ENCODE results near the gene FOXP1.

FOXP1 gene

DNA sequence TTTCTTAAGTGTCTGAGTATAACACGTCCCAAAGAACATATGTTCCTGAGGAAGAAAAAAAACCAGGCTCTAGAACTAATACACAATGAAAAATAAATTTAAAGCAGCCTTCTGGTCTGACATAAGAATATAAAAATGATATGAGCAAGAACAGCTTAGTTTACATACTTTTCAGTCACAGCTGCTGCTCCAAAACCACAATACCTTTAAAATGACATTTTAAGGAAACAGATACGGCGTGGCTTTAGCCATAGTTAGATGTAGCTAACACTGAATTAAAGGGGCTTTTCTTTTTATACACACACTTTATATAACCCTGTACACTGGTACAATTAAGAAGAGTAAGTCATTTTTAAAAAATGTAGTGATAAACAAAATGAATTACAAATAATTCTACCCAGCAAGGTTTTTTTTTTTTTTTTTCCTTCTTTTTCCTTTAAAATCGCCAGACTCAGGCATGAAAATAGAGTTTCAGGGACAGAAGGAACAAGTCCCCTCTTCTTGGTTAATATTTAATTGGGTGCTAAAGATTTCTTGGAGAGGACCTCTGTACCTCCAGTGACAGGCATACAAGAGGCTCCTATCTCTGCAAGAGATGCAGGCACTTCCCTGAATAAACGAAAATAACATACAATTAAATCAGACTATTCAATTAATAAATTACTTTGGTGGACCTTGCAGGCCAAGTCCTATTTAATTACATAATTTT is 265.6 kb downstream of the FOXP1 start:
- FAIRE-seq, result no peak

DNA sequence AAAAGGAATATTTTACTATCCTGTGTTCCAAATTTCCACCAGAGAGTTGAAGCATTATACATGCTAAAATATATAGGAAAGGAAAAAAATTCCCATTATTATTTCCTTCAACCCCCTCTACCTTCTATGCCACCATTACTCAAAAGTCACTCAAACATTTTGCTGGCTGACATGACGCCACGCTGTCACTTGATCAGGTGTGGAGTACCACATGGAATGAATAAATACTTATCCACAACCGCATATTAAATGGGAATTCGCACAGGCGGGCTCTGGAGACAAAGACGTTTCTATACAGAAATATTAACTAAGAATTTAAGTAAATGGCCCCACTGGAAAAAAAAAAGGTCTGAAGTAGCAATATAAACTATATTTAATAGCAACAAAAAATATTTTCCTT is 266.4 kb downstream of the FOXP1 start:
- FAIRE-seq, result no peak

DNA sequence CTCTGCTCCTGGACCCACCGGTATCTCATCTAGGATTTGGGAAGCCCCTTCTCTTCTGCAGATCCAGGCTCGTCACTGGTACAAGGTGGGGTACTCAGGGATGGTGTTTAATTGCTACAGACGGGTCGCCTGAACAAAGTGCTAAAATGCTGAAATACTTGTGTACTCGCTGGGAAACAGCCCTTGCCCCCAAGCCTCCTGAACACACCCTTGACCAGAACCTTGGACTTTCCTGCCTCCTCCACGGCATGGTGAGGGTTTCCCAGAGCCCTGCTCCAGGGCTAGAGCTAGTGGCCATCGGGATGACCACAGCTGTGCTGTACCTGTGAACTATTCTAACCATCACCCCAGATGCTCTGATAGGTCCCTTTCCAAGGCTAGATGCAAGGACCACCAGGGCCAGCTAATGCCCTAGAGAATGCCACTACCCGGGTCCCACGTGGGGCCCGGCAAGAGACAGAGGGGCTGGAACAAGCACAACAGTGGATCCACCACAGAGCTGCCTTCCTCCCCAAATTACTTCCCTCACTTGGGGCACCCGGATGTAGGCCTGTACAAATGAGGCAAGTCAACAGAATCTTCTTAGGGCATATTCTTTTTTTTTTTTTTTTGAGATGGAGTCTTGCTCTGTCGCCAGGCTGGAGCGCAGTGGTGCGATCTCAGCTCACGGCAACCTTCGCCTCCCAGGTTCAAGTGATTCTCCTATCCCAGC is 267.3 kb downstream of the FOXP1 start:
- FAIRE-seq, result no peak

DNA sequence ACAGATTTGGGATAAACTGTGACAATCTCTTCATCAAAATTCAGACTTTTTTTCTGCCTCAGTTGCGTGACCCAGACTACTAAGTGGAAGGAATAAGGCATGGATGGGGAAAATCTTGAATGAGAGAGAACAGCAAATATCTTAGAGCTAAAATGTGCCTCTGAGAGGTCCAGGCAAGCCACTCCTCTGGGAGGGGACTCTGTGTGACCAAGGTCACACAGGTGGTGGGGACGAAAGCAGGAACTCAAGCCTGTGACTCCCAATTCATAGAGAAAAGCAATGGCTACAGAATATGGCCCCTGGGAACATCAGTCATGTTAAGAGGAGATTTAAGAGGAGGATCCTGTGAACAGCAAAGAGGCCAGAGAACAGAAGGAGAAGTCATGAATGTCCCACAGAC is 268.1 kb downstream of the FOXP1 start:
- no peak for FAIRE-seq

DNA sequence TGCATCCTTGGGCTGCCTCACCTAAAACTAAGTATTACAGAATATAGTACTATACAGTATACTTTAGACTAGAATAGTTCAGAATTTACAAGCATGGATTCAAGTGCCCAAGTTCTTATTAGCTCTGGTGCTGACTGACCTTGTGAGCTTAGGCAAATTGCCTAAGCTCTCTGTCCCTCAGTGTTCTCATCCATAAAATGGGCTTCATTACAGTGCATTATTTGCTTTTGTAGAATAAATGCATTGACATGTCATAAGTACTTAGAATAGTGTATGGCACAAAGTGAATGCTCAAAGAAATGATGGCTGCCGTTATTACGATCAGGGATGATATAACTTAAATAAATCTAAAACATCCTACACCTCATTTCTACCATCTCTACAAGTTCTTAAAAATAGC is 269.7 kb downstream of the FOXP1 start:
- FAIRE-seq, result no peak

DNA sequence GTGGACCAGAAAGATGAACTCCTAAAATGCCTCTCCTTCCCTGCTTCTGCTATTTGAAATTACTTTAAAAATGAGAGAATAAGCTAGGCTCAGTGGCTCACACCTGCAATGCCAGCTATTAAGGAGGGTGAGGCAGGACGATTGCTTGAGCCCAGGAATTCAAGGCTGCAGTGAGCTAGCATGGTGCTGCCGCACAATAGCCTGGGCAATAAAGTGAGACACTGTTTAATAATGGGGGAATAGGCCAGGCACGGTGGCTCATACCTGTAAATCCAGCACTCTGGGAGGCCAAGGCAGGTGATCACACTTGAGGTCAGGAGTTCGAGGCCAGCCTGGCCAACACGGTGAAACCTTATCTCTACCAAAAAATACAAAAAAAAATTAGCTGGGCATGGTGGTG is 271.1 kb downstream of the FOXP1 start:
- no peak for FAIRE-seq

DNA sequence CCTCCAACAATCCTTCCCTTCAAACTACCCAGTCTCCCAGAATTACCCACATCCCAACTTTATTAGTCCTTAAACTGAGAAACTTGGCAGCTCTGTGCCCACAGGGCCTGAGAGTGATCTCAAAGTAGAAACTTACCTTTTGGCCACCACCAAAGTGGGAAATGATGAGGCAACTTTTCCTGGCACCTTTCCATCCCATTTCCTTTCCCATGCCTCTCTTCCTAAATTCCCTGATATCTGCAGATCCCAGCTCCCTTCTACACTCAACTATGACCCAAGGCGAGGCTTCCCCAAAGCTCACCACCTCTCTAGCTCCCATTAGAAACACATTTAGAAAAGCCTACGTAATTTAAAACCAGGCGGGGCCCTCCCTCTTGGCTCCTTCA is 271.9 kb downstream of the FOXP1 start:
- FAIRE-seq, result no peak

DNA sequence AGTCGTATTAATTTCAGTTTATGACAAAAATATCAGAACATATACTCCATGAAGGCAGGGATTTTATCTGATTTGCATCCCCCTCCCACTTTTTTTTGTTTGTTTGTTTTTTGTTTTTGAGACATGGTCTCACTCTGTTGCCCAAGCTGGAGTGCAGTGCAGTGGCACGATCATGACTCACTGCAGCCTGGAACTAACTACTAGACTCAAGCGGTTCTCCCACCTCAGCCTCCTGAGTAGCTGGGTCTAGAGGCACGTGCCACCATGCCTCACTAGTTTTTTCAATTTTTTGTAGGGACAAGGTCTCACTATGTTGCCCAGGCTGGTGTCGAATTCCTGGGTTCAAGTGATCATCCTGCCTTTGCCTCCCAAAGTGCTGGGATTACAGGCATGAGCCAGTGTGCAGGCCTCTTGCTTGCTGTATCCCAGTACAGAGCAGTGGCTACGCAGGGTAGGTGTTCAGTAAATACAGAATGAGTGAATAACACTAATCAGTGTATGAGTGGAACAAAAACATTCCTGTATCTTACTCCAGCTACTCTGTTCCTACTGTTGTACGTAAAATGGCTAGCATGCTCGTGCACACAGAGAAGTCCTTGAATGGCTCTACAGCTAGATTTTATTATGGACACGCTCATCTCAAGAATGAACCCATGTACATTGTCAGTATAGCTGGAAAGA is 272.4 kb downstream of the FOXP1 start:
- FAIRE-seq, result no peak

DNA sequence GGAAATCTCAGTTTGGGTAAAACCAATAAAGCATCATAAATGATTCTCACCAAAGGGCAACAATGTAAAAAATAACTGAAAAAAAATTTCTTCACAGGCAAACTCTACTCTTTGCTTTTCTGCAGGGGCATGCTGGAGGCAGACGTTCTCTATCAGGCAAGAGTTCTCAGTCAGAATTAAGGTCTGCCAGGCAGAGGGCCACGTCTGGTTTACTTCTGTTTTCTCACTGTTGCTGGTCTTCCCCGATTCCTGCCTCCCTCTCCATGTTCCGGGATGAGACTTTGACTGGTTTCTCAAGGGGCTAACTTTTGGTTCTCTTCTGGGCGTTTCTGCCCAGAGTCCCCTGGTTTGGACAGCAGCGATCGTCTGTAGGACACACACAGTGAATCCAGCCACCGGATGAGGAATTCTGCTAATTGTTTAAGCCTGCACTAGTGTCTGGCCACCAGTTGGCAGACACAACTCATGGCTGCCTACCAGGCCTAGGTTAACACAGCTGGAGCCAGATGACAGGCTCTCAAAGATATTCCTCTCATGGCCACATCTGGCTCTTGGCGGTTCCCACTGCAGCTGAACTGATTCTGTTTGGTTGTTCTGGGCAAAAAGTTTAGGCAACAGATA is 273.1 kb downstream of the FOXP1 start:
- no peak for FAIRE-seq

DNA sequence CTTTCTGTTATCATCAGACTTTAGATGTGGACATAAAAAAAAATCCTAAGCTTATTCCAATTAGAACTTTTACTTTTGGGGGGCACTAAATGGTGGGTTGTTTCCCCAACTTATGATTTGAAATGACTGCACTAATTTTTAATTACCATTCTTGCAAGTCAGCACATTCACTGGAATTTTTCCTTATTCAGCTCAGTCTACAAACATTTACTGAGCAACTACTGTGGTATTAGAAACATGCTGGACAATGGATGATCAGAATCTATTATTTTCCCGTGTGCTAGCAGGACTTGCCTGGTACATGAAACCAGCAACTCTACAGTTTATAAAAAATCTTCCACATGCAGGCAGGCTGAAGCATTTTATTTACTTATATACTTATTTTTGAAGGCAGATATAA is 273.6 kb downstream of the FOXP1 start:
- no peak for FAIRE-seq

DNA sequence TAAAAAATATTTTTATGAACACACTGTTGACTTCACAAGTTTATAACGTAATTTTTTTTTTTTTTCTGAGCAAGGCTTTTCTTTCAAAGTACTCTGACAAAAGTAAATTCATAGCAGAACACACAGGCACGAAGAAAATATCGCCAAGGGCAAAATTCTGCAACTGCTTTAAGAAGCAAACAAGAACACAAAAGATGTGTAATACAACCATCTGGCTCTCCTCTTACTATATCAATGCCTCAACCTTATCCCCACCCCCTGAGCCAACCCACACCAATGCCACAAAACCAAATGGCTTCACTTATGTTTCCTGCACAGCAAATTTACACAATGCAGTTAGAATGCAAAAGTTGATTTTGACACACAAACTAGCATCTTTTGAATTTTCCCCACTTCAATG is 274.2 kb downstream of the FOXP1 start:
- no peak for FAIRE-seq

DNA sequence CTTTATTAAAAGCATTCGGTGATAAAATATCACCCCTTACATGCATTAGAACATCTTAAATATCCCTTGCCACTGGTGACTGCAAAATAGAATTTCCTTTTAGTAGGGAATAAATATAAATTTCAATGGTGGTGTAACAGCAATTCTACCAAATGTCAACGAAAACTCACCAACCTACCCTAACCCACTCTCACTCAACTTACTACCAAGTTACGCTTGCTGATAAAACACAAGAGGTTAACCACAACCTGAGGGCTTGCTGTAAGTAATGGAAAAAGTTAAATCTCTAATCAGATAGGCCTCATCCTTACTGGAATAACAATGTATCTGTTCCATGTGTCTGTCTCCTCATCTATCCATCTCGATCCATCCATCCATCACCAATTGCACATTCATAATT is 274.7 kb downstream of the FOXP1 start:
- no peak for FAIRE-seq

DNA sequence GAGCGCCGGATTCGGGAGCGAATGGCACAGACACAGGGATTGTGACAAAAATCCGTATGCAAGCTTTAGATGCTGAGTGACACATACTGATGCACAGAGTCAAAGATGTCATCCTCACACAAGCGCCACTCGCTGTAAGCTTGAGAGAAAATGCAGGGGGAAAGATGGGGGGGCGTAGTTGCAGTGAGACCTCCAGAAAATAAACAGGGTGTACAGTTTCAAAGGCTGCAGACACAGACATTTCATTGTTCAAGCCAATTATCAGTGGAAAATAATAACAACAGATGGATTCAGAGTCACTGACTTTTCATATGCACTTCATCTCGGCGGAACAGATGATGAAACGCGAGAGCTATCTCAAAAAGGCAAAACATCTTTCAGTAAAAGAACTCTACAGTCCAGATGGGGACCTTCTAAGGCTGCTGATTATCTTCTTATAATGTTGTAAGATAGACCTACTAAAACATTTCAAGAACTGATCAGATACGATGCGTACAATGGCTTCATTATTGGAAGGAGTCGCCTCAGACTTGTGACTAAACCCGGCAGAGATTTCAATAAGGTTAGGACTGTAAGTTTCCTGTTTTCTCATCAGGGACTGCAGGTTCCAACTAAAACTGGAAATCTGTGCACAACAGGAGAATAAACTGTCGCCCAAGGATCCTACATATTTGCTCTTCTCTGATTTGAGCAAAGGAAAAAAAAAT is 275.4 kb downstream of the FOXP1 start:
- FAIRE-seq, result no peak

DNA sequence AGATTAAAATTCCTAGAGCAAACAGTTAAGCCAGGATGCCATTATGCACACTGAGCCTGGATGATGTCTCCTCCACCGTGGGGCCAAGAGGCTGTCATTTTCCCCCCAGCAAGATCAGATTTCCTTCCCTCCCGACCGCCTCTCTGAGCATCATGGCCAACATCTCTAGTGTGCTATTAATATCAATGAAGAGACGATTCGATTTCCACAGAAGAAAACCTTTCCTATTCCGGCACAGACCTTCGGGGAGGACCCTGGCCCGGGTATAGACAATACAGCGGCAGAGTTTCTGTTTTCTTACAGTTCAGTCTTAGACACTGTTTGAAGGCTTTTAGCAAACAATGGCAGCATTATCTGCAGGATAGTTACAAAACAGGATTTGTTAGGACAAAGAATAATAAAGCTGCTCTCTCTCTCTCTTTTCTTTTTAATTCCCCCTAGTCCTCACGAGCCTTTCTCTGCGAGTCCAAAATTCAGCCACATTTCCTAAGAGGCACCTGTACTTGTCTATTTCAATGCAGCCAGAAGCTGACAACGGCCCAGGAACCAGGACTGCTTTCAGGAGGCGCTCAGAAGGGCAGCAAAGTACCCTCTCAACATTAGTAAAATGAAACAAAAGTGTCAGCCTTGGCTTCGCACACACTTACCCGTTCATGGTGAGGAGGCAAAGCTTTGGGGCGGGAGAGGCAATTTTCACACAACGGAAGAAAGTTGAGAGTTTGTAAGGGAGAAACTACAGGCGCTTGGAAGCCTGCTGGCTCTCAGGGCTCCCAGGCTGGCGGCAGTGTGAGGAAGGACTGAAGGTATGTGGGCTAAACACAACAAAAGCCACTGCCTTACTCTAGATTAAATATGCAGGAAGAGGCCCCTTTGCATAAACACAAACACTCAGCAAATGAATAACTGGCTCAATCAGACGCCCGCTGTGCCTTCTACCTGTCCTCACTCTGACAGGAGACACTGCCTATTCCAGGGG is 278.0 kb downstream of the FOXP1 start:
- no peak for FAIRE-seq

DNA sequence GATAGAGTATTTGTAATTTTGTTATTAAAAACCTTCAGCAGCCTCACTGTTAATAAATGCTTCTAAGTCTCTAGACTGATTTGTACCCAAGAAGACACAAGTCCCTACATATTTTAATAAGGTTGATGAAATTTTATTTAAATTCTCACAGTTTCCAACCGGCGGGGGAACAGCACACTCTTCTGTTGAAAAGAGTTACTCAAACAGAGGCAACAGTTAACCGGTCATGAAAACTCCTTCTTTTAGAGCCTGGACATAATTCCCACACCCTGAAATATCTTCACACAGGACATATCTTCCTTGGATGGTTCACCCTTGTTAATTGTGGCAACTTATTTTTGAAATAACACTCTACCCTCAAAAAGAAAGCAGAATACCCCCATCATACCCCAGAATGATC is 278.8 kb downstream of the FOXP1 start:
- no peak for FAIRE-seq

DNA sequence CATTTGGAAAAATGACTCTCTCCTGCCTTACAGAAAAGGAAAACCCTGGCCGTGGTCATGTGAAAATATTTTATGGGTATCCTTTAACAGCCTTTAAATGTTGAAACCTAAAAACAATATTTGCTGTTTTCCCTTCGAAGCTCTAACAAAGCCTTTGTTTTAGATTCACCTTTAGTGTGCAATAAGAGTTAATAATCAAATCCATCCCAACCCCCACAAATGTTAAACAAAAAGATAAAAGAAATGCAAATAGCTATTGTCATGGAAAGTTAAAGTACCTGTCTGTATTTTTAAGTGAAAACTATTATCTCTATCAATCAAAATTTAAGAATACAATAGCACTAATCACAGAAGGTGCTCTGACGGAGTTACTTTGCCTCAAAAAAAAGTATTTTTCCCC is 279.3 kb downstream of the FOXP1 start:
- no peak for FAIRE-seq

DNA sequence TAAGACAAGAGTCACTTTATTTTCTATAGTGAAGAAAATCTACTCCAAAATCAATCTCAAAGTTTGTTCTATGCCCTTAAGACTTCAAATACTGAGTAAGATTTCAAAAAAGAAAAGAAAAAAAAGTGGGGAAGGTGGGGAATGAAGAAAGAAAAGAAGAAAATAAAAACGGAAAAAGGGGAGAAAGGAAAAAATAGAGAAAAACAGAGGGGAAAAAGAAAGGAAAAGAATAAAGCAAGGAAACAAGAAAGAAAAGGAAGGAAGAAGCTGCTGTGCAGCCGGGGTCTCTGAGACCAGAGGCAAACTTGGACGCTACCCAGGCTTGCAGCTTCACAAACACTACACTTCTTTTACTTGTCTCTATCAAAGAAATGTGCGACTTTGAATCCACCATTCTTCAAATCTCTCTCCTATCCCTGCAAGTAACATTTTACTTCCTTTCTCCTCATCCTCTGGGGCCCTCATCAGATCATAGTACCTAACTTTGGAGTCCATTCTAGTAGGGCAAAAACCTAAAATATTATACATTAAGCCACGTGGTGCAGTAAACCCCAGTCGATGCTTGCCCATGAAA is 279.8 kb downstream of the FOXP1 start:
- FAIRE-seq, result no peak

DNA sequence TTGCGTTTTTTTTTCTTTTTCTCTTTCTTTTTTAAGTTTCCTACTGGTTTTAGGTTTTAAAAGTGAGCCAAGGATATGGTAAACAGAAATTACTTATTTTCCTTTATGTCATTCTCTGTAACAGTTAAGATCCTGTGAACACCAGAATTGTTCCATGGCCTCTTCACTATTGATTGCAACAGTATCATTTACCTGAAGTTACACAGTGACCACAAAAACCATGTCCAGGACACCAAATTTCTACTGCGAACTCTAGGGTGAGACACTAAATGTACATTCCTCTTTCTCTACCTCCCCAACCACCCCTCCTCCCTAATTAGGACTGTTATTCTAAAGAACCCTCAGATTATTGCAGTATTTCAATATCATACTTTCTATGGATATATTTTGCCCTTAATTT is 280.9 kb downstream of the FOXP1 start:
- no peak for FAIRE-seq

DNA sequence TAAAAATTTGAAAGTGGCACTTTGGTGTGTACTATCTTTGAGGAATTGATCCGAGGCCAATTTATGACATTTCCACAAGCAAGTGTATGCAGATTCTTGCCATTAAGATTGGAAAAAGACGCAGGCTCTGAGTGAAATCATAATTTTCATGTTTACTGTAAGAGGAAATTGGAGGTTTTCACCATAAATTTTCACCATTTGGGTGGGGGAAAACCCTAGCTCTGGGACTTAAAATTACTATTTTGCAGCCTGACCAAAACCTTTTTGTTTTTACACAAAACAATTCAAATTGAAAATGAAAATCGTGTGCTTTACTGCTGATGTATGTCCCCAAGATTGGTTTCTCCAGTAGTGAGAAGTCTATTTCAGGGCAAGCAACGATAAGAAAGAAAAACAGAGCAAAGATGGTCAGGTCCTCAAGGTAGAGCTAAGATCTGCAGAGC is 282.6 kb downstream of the FOXP1 start:
- FAIRE-seq, result no peak

DNA sequence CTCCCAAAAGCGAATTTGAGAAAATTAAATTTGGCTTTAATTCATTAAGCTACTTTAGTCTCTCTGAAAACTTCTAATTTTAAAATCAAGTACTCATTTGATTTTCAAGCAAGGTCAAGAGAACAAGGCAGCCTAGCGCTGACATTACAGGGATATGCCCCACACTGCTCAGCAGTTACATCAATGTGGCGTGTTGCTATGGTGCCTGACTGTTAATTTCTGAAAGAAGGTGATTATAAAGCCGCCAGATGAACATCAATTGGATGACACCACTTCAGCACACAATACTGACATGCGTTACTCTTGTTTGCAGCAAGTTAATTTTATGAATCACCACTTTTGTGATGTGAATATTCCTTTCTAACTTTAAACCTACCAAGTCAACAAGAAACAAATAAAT is 284.4 kb downstream of the FOXP1 start:
- FAIRE-seq, result no peak

DNA sequence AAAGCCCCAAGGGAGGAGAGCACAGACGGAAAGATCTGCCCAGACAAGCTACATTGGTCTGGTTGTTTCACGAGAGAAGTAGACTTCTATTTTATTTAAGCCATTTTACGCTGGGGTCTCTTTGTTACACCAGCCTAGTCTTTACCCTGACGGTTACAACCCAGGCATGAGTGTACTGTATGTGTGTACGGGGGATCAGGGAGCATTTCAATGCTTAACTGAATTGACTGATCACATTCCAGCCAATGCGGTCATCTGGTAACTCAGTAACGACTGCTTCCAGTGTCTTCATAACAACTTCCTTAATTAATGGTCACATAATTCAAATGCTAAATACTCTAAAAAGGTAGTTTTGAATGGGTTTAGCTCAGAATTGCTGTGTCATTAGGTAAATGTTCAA is 288.6 kb downstream of the FOXP1 start:
- no peak for FAIRE-seq

DNA sequence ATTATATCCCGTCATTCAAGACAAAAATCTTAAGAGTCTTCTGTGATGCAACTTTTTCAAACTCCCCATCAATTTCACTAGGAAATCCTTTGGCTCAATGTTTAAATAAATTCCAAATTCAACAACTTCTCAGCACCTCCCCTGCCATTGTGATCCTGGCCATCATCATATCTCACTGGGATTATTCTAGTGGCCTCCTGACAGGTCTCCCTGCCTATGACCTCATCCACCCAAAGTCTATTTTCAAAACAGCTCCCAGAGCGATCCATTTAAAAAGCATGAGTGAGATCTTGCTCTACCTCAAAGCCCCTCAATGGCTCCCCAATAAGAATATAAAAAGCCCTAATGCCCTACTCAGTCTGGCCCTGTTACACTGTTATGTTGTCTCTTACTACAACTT is 293.2 kb downstream of the FOXP1 start:
- no peak for FAIRE-seq
